Suprapubic skin (tissue), 3 donors: ENCODE results near the gene REV3L.

Source experiments
- CTCF ChIP-seq, 2 donors: fragments of 200-600 bp in 1 of 2; fragments of 450-650 bp in 1 of 2; sonication (generic) in 1 of 2; IDR thresholded peaks; one replicate each; pipeline ENCODE4 v1.5.1; 2016 to 2019; ENCODE audit warnings: antibody characterized with exemption in 2 of 2, mild to moderate bottlenecking in 1 of 2, moderate library complexity in 1 of 2
- POLR2A ChIP-seq, 2 donors: fragments of 450-650 bp; IDR thresholded peaks; one replicate each; pipeline ENCODE4 v1.6.1; 2017; ENCODE audit warnings: antibody characterized with exemption in 2 of 2, mild to moderate bottlenecking in 2 of 2, moderate library complexity in 2 of 2

- no peak for TF ChIP-seq CTCF (IDR thresholded peaks at IDR 0.05)
- TF ChIP-seq POLR2A (IDR thresholded peaks at IDR 0.05) = no peak
Measured at GRCh38 chr6:111411046-111411445, 72.0 kb downstream of the REV3L start.
